H1 (cell line): ENCODE measurements around the gene MAGI2. TPM values are rescaled to one million over a fixed set of nuclear protein-coding genes. Genes with fewer than 3 reads are reported as not detected.
A peak's percentile ranks its signal among the peaks of the same experiment; 100 is the strongest.

ENCODE experiments used
- CTCF ChIA-PET: fragments of 300-600 bp; sonication (Branson Sonifier 250); formaldehyde crosslinking; loops from one replicate; lab custom pipeline; 2021; ENCODE audit not compliant: partially characterized antibody; lab: Charles Lee
- POLR2A ChIA-PET: fragments of 300-600 bp; sonication (Branson Sonifier 250); formaldehyde crosslinking; loops from one replicate; lab custom pipeline; 2021; ENCODE audit warnings: inconsistent platforms; ENCODE audit not compliant: partially characterized antibody; lab: Charles Lee
- DNase-seq, 2 experiments: peaks; one replicate each; pipeline versions ENCODE4 v3.0.0 to v3.0.0-alpha.2; 2010 to 2022; ENCODE audit warnings: low spot score in 2 of 2, low read depth in 1 of 2, mixed read lengths in 1 of 2
- FAIRE-seq: peaks from 2 replicates; lab custom pipeline; 2011; peaks lifted over from hg19 to GRCh38; lab: Jason Lieb, UNC
- H2AFZ ChIP-seq: 2 replicates; pipeline ENCODE4 v1.8.1; 2012; ENCODE audit warnings: low read length, inconsistent platforms
- H2AK5ac ChIP-seq: 2 replicates; pipeline ENCODE4 v1.6.1; 2013; ENCODE audit warnings: low read depth, low read length
- H2BK120ac ChIP-seq: replicated peaks from 2 replicates; pipeline ENCODE3; 2013; ENCODE audit warnings: low read depth, low read length, inconsistent platforms
- H2BK12ac ChIP-seq: 2 replicates; pipeline ENCODE4 v1.6.1; 2013; ENCODE audit warnings: low read depth, low read length
- H2BK15ac ChIP-seq: 2 replicates; pipeline ENCODE4 v1.6.1; 2013; ENCODE audit warnings: low read length
- H2BK20ac ChIP-seq: 2 replicates; pipeline ENCODE4 v1.6.1; 2013; ENCODE audit warnings: low read length
- H2BK5ac ChIP-seq: 2 replicates; pipeline ENCODE4 v1.6.1; 2013; ENCODE audit warnings: low read depth, low read length
- H3K14ac ChIP-seq: 2 replicates; pipeline ENCODE4 v1.6.1; 2013; ENCODE audit warnings: inconsistent platforms; ENCODE audit not compliant: insufficient read length
- H3K18ac ChIP-seq: 2 replicates; pipeline ENCODE4 v1.6.1; 2013; ENCODE audit warnings: low read length; ENCODE audit errors: extremely low read depth
- H3K23ac ChIP-seq: 2 replicates; pipeline ENCODE4 v1.6.1; 2013; ENCODE audit warnings: inconsistent platforms; ENCODE audit not compliant: insufficient read length
- H3K23me2 ChIP-seq: 2 replicates; pipeline ENCODE4 v1.6.1; 2013; ENCODE audit warnings: low read depth, low read length
- H3K27ac ChIP-seq: 2 replicates; pipeline ENCODE4 v1.6.1; 2011; ENCODE audit warnings: low read depth, low read length, inconsistent platforms
- H3K27me3 ChIP-seq, 4 experiments: replicated peaks in 1 of 4; 1 replicate in 1 of 4; 2 replicates in 3 of 4; pipeline versions ENCODE4 v1.6.1 to v1.8.1; 2011 to 2013; ENCODE audit warnings: low read length in 3 of 4, mild to moderate bottlenecking in 3 of 4, inconsistent platforms in 2 of 4, mixed read lengths in 2 of 4, moderate library complexity in 1 of 4; ENCODE audit not compliant: control insufficient read depth in 3 of 4, insufficient read depth in 3 of 4; ENCODE audit errors: extremely low read depth in 1 of 4
- H3K36me3 ChIP-seq, 4 experiments: 2 replicates each; pipeline versions ENCODE4 v1.6.1 to v1.8.1; 2011 to 2013; ENCODE audit warnings: mild to moderate bottlenecking in 4 of 4, low read length in 3 of 4, moderate library complexity in 2 of 4, control low read depth in 1 of 4, inconsistent platforms in 1 of 4; ENCODE audit not compliant: insufficient read depth in 4 of 4, control insufficient read depth in 2 of 4
- H3K4ac ChIP-seq: replicated peaks from 2 replicates; pipeline ENCODE3; 2013; ENCODE audit warnings: low read length, low read depth, mixed read lengths, inconsistent platforms; ENCODE audit not compliant: insufficient read length
- H3K4me1 ChIP-seq, 4 experiments: replicated peaks in 1 of 4; 1 replicate in 1 of 4; 2 replicates in 3 of 4; pipeline versions ENCODE4 v1.6.1 to v1.8.1; 2011 to 2013; ENCODE audit warnings: low read length in 3 of 4, inconsistent platforms in 2 of 4, mixed read lengths in 1 of 4; ENCODE audit not compliant: insufficient read depth in 4 of 4, control insufficient read depth in 3 of 4
- H3K4me2 ChIP-seq, 2 experiments: 2 replicates each; pipeline versions ENCODE4 v1.6.1 to v1.8.1; 2011 to 2013; ENCODE audit warnings: low read depth in 2 of 2, low read length in 2 of 2, control low read depth in 1 of 2, inconsistent platforms in 1 of 2, mild to moderate bottlenecking in 1 of 2; ENCODE audit not compliant: insufficient read depth in 1 of 2
- H3K4me3 ChIP-seq, 4 experiments: fragments of 200-600, 300-600 bp in 1 of 4; sonication (generic), shearing (Covaris generic), sonication (Bioruptor Twin) in 1 of 4; 2 replicates each; pipeline versions ENCODE4 v1.5.1 to v1.8.1; 2011 to 2016; ENCODE audit warnings: low read length in 4 of 4, low read depth in 3 of 4, control low read depth in 2 of 4, inconsistent platforms in 2 of 4, mild to moderate bottlenecking in 2 of 4, mixed read lengths in 1 of 4, moderate library complexity in 1 of 4; ENCODE audit not compliant: insufficient read depth in 2 of 4; ENCODE audit errors: extremely low read depth in 1 of 4
- H3K56ac ChIP-seq: replicated peaks from 2 replicates; pipeline ENCODE3; 2013; ENCODE audit warnings: low read depth, mild to moderate bottlenecking, mixed read lengths, low read length, inconsistent platforms; ENCODE audit not compliant: insufficient read length
- H3K79me1 ChIP-seq: 2 replicates; pipeline ENCODE4 v1.6.1; 2013; ENCODE audit warnings: low read depth, low read length, control low read depth
- H3K79me2 ChIP-seq, 2 experiments: 2 replicates each; pipeline versions ENCODE4 v1.6.1 to v1.8.1; 2012 to 2013; ENCODE audit warnings: low read length in 2 of 2, mild to moderate bottlenecking in 2 of 2, inconsistent platforms in 1 of 2; ENCODE audit not compliant: insufficient read depth in 2 of 2, control insufficient read depth in 1 of 2
- H3K9ac ChIP-seq, 4 experiments: replicated peaks in 1 of 4; 1 replicate in 1 of 4; 2 replicates in 3 of 4; pipeline versions ENCODE4 v1.6.1 to v1.8.1; 2011 to 2013; ENCODE audit warnings: low read depth in 3 of 4, low read length in 3 of 4, control low read depth in 2 of 4, mild to moderate bottlenecking in 2 of 4, moderate library complexity in 2 of 4, inconsistent platforms in 1 of 4; ENCODE audit errors: extremely low read depth in 1 of 4
- H3K9me3 ChIP-seq, 2 experiments: 2 replicates each; pipeline versions ENCODE4 v1.6.1 to v1.8.1; 2012 to 2013; ENCODE audit warnings: mild to moderate bottlenecking in 2 of 2, moderate library complexity in 2 of 2, control low read depth in 1 of 2, inconsistent platforms in 1 of 2, low read depth in 1 of 2, low read length in 1 of 2, mixed read lengths in 1 of 2; ENCODE audit not compliant: insufficient read depth in 2 of 2
- H4K20me1 ChIP-seq, 2 experiments: replicated peaks in 1 of 2; 2 replicates each; pipeline versions ENCODE3 to v1.8.1; 2011 to 2013; ENCODE audit warnings: inconsistent platforms in 2 of 2, low read length in 2 of 2, mild to moderate bottlenecking in 1 of 2; ENCODE audit not compliant: insufficient read depth in 2 of 2, control insufficient read depth in 1 of 2
- H4K5ac ChIP-seq: 2 replicates; pipeline ENCODE4 v1.6.1; 2013; ENCODE audit warnings: low read length, low read depth, mixed read lengths, inconsistent platforms; ENCODE audit not compliant: insufficient read length
- H4K8ac ChIP-seq: 2 replicates; pipeline ENCODE4 v1.8.0; 2013; ENCODE audit warnings: mild to moderate bottlenecking, moderate library complexity, low read length, inconsistent platforms; ENCODE audit not compliant: insufficient read depth; ENCODE audit errors: extremely low read depth
- H4K91ac ChIP-seq: replicated peaks from 2 replicates; pipeline ENCODE3; 2013; ENCODE audit warnings: low read length, mixed read lengths, inconsistent platforms; ENCODE audit not compliant: insufficient read length
- RNF2 ChIP-seq: fragments of 200-900, 300-1000 bp; sonication (generic); IDR thresholded peaks from 2 replicates; pipeline ENCODE4 v1.7.1; 2016; ENCODE audit warnings: borderline replicate concordance, low read depth, mild to moderate bottlenecking, antibody characterized with exemption, low read length; ENCODE audit not compliant: poor library complexity, severe bottlenecking; ENCODE audit errors: missing control alignments
- SIRT6 ChIP-seq: IDR thresholded peaks from one replicate; pipeline ENCODE4 v1.7.1; 2012; ENCODE audit warnings: low read length, inconsistent platforms
- WGBS, 2 experiments: shearing (Covaris generic) in 1 of 2; methylation state at CpG; one replicate each; pipeline versions ENCODE4 v1.1.6 to v1.1.7; 2013 to 2015; ENCODE audit warnings: low lambda C conversion rate in 2 of 2, mixed read lengths in 2 of 2, inconsistent platforms in 1 of 2, low coverage in 1 of 2, missing lambda C conversion rate in 1 of 2; ENCODE audit not compliant: insufficient replicate concordance in 2 of 2, insufficient coverage in 1 of 2, insufficient read length in 1 of 2; ENCODE audit errors: extremely low coverage in 1 of 2, missing lambda C conversion rate in 1 of 2; 5-methylcytosine and 5-hydroxymethylcytosine counted together
- polyA plus RNA-seq, 7 experiments: library from polyadenylated mRNA; depleted of rRNA in 3 of 7; stranded (reverse) in 5 of 7; unstranded in 2 of 7; fragments of >200 nt in 5 of 7; fragments of 200-250 nt in 2 of 7; gene quantifications; 1 replicate in 5 of 7; 2 replicates in 1 of 7; 4 replicates in 1 of 7; pipeline versions ENCODE4 v1.2.1 to v1.2.3, GENCODE V29; 2011 to 2013; ENCODE audit warnings: missing spikeins in 2 of 7, mixed read lengths in 2 of 7
- total RNA-seq: library from RNA; stranded (reverse); fragmentation: NEBNext Ultra II Directional; extraction: Animal tissue kit (Norgen Biotek cat#: 25700); gene quantifications from 2 replicates; pipeline ENCODE4 v1.2.1, GENCODE V29; 2021

MAGI2 gene
- total and polyA plus RNA-seq, 2 of the 8 experiments (the other 6 are each of a cell fraction or from before 2014, with no cell fraction given): 6.0 to 27.3 TPM

DNA sequence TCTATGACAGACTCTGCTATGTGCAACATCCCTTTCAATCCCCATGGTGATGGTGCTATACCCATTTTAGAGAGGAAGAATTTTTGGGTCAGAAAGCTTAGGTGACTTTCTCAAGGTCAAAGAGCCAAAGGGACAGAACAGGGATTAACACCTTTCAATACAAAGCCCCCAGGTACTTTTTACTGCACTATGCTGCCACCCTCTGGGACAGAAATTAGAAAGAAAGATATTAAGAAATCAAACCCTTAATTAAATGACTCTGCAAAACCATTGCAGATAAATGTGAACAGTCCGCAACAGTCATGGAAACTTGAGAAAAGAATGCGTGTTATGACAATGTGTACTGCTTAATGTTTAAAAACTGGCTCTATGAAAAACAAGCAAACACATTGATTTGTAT is 673.7 kb downstream of the MAGI2 start:
- POLR2A ChIA-PET: no interaction called here
- Histone ChIP-seq H3K79me2 (no peaks in the 10 kb centered on the region), H3K9ac (no peak overlapping the region), H3K9me3 (no peaks in the 10 kb centered on the region), H3K36me3 (no peaks in the 10 kb centered on the region), H4K8ac (no peak overlapping the region), H4K91ac (no peak overlapping the region), H2BK20ac (no peak overlapping the region), H3K4me2 (no peak overlapping the region), H2BK12ac (no peak overlapping the region), H3K56ac (no peak overlapping the region), H3K4me3 (no peak overlapping the region), H3K79me1 (no peaks in the 10 kb centered on the region), H3K23me2 (peaks cover 3% of the 10 kb centered on the region; the same call in 1 of the 2 replicates), H4K5ac (no peak overlapping the region), H3K27me3 (no peaks in the 10 kb centered on the region), H3K4ac (no peak overlapping the region), H2AFZ (no peak overlapping the region), H3K18ac (no peak overlapping the region), H4K20me1 (no peaks in the 10 kb centered on the region), H2BK120ac (no peak overlapping the region), H2AK5ac (no peak overlapping the region), H3K23ac (no peak overlapping the region), H3K27ac (no peak overlapping the region), H2BK5ac (no peak overlapping the region), H3K14ac (no peak overlapping the region), H2BK15ac (no peak overlapping the region), H3K4me1 (no peaks in the 10 kb centered on the region)
- FAIRE-seq (peak; percentile 48), DNase-seq (no peak)
- CTCF ChIA-PET: interaction anchor here (0.6 to 1.1 kb wide), 2 partner anchors 24 to 722 kb away, joined by 3 to 4 read pairs; no protein-coding TSS in a partner anchor
- 98% methylated on average over 2 of the region's 2 CpGs; no CpG with 5 or more reads in 1 of the 2 experiments for WGBS, 2 experiments
- no peak for TF ChIP-seq RNF2
- TF ChIP-seq SIRT6: no peak
